ENCODE data around the gene ANKIB1. TPM values are rescaled to one million over a fixed set of nuclear protein-coding genes. Genes with fewer than 3 reads are reported as not detected.

ANKIB1 gene
- total RNA-seq, 1 experiment from 2014 or later: 83.8 TPM

DNA sequence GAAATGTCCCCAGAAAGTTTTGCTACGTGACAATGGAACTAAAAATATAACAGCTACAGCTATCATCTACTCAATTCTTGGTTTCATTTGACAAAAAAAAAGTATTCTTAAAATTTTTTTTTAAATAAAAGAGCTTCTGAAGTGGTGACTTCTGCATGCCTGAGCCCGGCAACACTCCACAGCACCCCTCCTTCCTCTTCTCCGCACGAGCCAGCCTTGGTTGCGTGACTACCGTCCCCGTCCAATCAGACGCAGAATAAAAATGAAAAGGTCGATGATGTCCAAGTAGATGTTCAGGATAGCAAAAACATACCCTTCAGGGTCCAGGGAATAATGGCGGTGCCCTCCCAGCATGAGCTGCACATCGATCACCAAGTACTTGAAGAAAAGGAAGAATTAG is 167.0 kb downstream of the ANKIB1 start:
- Histone ChIP-seq H3K27ac (ENCODE audit: low read length) (no peak overlapping the region), H3K27me3 (ENCODE audit: control insufficient read depth, insufficient read depth, low read length) (peaks cover 7% of the 10 kb centered on the region; the same call in 1 of the 2 replicates), H3K4me3 (ENCODE audit: low read depth in 2 of 2, low read length in 2 of 2) (no peak overlapping the region), H3K4me1 (ENCODE audit: control insufficient read depth, insufficient read depth, low read length) (no peaks in the 10 kb centered on the region), H3K36me3 (ENCODE audit: control insufficient read depth, insufficient read depth, low read length) (no peaks in the 10 kb centered on the region), H3K9me3 (ENCODE audit: control insufficient read depth, insufficient read depth, low read depth, low read length) (no peaks in the 10 kb centered on the region)
- DNase-seq (ENCODE audit: low read depth, low spot score) (no peak), ATAC-seq (no peak)
- BruUV-seq (replicated peaks): no TSS peak
- intact Hi-C loops (cut with micrococcal nuclease; ENCODE audit: unreplicated experiment) (no loop called here), in situ Hi-C loops (cut with HindIII; ENCODE audit: low pct_unique_long_range_greater_than_20kb, low sequenced_read_pairs) (no loop called here)
- TF ChIP-seq POLR2AphosphoS5 (IDR thresholded peaks at IDR 0.05; ENCODE audit: low read depth, low read length): no peak
- ChIA-PET CTCF (interaction anchor here (1.2 kb wide), 1 partner anchor 11 kb away, joined by 6 read pairs; no protein-coding TSS in a partner anchor), POLR2A (no interaction called here)

DNA sequence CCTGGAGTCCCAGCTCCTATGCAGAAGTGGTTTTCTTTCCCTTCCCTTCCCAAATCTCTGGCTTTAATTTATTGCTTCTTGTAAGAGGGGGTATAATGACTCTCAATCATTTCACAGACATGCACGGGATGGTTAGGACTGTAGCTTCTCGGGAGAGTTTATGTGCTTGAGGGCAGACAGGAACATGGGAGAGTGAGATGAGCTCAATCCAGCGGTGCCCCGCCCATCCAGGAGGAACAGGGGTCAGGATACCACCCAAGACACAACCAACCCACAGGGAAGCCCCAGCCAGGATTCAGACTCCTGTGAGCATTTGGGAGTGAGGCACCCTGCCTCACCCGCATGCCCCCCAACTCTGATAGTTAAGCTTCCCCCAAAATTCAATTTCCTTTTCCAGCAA is 167.8 kb downstream of the ANKIB1 start:
- TF ChIP-seq SIN3A (IDR thresholded peaks at IDR 0.05; ENCODE audit: borderline replicate concordance, insufficient read depth, low read depth, low read length) (no peak), TCF7L2 (IDR thresholded peaks at IDR 0.05; ENCODE audit: low read depth, low read length) (no peak), POLR2AphosphoS5 (IDR thresholded peaks at IDR 0.05; ENCODE audit: low read depth, low read length) (no peak)
- TF ChIP-seq, protein P1, sequence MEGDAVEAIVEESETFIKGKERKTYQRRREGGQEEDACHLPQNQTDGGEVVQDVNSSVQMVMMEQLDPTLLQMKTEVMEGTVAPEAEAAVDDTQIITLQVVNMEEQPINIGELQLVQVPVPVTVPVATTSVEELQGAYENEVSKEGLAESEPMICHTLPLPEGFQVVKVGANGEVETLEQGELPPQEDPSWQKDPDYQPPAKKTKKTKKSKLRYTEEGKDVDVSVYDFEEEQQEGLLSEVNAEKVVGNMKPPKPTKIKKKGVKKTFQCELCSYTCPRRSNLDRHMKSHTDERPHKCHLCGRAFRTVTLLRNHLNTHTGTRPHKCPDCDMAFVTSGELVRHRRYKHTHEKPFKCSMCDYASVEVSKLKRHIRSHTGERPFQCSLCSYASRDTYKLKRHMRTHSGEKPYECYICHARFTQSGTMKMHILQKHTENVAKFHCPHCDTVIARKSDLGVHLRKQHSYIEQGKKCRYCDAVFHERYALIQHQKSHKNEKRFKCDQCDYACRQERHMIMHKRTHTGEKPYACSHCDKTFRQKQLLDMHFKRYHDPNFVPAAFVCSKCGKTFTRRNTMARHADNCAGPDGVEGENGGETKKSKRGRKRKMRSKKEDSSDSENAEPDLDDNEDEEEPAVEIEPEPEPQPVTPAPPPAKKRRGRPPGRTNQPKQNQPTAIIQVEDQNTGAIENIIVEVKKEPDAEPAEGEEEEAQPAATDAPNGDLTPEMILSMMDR (IDR thresholded peaks at IDR 0.05): no peak
- TF ChIP-seq, protein P2, sequence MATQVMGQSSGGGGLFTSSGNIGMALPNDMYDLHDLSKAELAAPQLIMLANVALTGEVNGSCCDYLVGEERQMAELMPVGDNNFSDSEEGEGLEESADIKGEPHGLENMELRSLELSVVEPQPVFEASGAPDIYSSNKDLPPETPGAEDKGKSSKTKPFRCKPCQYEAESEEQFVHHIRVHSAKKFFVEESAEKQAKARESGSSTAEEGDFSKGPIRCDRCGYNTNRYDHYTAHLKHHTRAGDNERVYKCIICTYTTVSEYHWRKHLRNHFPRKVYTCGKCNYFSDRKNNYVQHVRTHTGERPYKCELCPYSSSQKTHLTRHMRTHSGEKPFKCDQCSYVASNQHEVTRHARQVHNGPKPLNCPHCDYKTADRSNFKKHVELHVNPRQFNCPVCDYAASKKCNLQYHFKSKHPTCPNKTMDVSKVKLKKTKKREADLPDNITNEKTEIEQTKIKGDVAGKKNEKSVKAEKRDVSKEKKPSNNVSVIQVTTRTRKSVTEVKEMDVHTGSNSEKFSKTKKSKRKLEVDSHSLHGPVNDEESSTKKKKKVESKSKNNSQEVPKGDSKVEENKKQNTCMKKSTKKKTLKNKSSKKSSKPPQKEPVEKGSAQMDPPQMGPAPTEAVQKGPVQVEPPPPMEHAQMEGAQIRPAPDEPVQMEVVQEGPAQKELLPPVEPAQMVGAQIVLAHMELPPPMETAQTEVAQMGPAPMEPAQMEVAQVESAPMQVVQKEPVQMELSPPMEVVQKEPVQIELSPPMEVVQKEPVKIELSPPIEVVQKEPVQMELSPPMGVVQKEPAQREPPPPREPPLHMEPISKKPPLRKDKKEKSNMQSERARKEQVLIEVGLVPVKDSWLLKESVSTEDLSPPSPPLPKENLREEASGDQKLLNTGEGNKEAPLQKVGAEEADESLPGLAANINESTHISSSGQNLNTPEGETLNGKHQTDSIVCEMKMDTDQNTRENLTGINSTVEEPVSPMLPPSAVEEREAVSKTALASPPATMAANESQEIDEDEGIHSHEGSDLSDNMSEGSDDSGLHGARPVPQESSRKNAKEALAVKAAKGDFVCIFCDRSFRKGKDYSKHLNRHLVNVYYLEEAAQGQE (IDR thresholded peaks at IDR 0.05; ENCODE audit: insufficient read depth in 1 of 2, low read depth in 2 of 2, low read length in 1 of 2): no peak
- POLR2A ChIA-PET: no interaction called here
- no peak overlapping the region for H3K27ac ChIP-seq (ENCODE audit: low read length)
- H3K4me3 ChIP-seq (ENCODE audit: low read depth in 2 of 2, low read length in 2 of 2): no peak overlapping the region
- ATAC-seq (no peak), DNase-seq (ENCODE audit: low read depth, low spot score) (no peak)
- CTCF ChIA-PET: interaction anchor here (1.2 kb wide), 1 partner anchor 11 kb away, joined by 6 read pairs; no protein-coding TSS in a partner anchor
- intact Hi-C loops (cut with micrococcal nuclease; ENCODE audit: unreplicated experiment) (no loop called here), in situ Hi-C loops (cut with HindIII; ENCODE audit: low pct_unique_long_range_greater_than_20kb, low sequenced_read_pairs) (no loop called here)
- H3K4me1 ChIP-seq (ENCODE audit: control insufficient read depth, insufficient read depth, low read length): no peaks in the 10 kb centered on the region
- BruUV-seq (replicated peaks): no TSS peak
- peaks cover 7% of the 10 kb centered on the region; the same call in 1 of the 2 replicates for H3K27me3 ChIP-seq (ENCODE audit: control insufficient read depth, insufficient read depth, low read length)
- no peaks in the 10 kb centered on the region for H3K9me3 ChIP-seq (ENCODE audit: control insufficient read depth, insufficient read depth, low read depth, low read length)
- H3K36me3 ChIP-seq (ENCODE audit: control insufficient read depth, insufficient read depth, low read length): no peaks in the 10 kb centered on the region

DNA sequence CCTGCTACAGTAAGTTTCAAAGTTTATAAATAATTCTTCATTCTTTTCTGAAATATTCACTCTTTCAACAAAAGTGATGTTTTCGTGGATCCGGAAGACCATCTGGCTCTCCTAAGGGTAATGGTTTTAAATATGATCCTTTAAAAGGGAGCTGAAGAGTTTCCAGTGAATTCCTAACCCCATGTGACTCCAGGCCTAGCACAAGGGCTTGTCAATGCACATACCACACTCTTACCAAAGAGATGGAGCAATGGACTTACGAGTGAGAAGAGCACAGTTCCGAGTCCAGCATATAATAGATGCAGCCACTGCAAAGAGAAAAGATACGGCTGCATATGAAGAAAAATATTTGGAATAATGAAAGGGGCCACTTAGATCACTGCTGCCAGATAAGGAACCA is 169.5 kb downstream of the ANKIB1 start:
- no TSS peak for BruUV-seq (replicated peaks)
- intact Hi-C loops (cut with micrococcal nuclease; ENCODE audit: unreplicated experiment) (no loop called here), in situ Hi-C loops (cut with HindIII; ENCODE audit: low pct_unique_long_range_greater_than_20kb, low sequenced_read_pairs) (no loop called here)
- no peaks in the 10 kb centered on the region for H3K36me3 ChIP-seq (ENCODE audit: control insufficient read depth, insufficient read depth, low read length)
- ChIA-PET CTCF (interaction anchor here (1.2 kb wide), 1 partner anchor 9 kb away, joined by 3 read pairs; no protein-coding TSS in a partner anchor), POLR2A (no interaction called here)
- no peak for ATAC-seq
- DNase-seq (ENCODE audit: low read depth, low spot score): no peak
- H3K4me3 ChIP-seq (ENCODE audit: low read depth in 2 of 2, low read length in 2 of 2): no peak overlapping the region
- TF ChIP-seq, protein P2 (IDR thresholded peaks at IDR 0.05; ENCODE audit: insufficient read depth in 1 of 2, low read depth in 2 of 2, low read length in 1 of 2): no peak
- TF ChIP-seq, protein P1 (IDR thresholded peaks at IDR 0.05): no peak
- TF ChIP-seq POLR2AphosphoS5 (IDR thresholded peaks at IDR 0.05; ENCODE audit: low read depth, low read length) (no peak), TCF7L2 (IDR thresholded peaks at IDR 0.05; ENCODE audit: low read depth, low read length) (no peak), SIN3A (IDR thresholded peaks at IDR 0.05; ENCODE audit: borderline replicate concordance, insufficient read depth, low read depth, low read length) (no peak)
- no peak overlapping the region for H3K27ac ChIP-seq (ENCODE audit: low read length)
- H3K4me1 ChIP-seq (ENCODE audit: control insufficient read depth, insufficient read depth, low read length): no peaks in the 10 kb centered on the region
- peaks cover 7% of the 10 kb centered on the region; the same call in 1 of the 2 replicates for H3K27me3 ChIP-seq (ENCODE audit: control insufficient read depth, insufficient read depth, low read length)
- H3K9me3 ChIP-seq (ENCODE audit: control insufficient read depth, insufficient read depth, low read depth, low read length): no peaks in the 10 kb centered on the region
